CD4-positive, alpha-beta T cell treated with Interleukin-15 for 1 hour (primary cell): ENCODE results near the gene STK17B.

Experiments used
- DNase-seq: peaks from one replicate; pipeline ENCODE4 v3.0.0-alpha.2; 2020

The STK17B gene

DNA sequence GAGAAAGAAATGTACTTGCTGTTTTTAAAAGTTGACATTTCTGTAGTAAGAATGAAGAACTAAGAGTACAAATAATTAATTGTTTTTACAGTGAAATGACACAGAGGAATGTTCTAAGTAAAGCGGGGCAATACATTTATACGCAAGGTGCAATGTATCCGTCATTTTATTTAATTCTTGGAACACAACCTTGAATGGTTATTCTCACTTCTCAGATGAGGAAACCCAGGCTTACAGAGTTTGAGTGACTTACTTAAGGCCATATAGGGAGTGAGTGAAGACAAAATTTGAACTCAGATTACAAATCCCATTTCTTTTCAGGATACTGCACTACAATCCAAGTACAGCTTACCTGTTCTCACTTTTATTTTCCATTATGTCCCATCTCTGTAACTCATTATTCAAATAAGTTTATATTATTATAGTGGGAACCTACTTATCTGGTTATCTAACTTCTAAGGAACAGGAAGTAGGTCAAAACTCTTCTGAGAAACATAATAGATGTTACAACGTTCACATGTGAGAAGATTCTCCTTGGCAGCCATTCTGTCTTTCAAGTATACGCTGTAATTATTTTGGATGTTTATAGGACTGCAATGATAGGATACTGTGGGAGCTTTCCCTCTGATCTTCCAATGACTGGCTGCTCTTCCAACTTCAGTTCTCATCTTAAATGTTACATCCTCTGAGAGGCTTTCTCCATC lies 12.3 kb upstream of the STK17B start:
- DNase-seq, result no peak

DNA sequence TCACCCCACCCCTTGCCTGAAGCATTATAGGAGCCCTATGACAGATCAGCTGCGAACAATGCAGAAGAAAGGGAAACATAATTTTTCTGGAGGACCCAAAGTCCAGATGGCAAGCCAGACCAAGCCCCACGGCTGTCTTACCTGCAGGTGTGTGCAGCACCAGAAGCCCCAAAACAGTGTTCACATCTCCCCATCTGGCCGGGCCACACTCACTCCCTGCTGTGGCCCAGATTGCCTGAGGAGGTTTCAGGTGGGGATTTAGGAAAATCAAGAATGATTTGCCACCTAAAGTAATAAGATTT lies 11.7 kb upstream of the STK17B start:
- no peak for DNase-seq

DNA sequence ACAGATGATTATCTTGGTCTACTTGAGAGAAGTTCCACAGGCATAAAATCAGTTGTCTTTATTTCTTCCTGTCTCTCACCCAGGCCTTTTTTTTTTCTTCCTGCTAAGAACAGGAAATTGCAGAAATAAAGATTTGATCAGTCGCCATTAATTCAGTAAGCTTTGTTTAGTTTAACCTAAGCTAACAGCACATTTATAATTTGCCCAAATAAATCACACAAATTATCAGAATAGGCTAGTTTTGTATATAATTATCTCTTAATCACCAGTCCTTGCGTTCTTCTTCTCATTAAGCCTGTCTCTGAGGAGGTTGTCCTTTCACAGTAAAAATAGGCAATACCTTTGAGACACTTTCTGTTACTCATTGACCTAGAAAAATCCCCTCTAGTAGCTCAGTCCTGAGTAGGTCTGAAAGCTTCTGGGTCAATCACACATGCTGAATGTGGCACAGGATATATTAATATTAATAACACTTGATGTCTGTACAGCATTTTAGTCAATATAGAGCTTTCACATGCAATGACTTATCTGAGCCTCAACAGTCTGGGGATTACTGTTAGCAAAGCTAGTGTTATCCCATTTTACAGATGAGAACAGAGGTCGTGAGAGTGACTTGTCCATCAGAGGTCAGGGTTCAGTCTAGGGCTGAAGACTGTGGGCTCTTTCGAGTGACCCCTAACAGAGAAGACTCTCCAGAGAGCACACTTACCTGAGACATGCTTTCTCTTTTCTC lies 11.2 kb upstream of the STK17B start:
- DNase-seq, result no peak

DNA sequence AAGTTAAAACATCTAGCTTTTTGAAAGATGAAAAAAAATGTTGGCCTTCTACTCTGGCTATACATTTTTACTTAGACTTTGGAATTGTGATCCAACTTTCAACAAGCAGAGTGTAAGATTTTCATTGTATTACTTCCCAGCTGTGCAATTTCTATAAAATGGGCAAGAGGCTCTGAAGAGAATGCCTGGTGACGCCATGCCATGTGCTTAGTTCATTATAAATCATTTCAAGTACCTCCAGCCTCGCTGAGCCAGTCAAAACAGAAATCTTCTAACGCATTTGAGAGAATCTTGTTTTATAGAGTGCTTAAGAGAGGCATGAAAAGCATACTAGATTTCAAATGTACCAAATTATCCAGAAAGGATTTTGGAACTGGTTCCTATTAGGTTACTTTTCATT lies 10.1 kb upstream of the STK17B start:
- no peak for DNase-seq

DNA sequence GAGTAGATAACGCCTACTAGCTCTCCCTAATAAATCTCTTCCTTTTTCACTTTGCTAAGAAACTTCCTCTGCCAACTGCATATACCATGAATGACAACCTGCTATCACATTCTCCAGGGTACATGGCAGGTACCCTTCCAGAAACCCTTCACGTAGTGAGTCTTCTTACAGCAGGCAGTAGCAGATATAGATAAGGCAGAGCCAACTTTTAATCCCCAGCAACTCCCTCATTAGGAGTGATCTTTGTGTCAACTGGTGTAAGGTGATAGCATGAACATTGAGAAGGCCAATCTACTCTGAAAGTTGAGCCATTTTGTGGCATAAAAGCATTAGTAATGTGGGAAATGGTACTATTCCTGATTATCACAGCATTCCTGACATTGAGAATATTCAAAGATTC lies 5.7 kb upstream of the STK17B start:
- no peak for DNase-seq

DNA sequence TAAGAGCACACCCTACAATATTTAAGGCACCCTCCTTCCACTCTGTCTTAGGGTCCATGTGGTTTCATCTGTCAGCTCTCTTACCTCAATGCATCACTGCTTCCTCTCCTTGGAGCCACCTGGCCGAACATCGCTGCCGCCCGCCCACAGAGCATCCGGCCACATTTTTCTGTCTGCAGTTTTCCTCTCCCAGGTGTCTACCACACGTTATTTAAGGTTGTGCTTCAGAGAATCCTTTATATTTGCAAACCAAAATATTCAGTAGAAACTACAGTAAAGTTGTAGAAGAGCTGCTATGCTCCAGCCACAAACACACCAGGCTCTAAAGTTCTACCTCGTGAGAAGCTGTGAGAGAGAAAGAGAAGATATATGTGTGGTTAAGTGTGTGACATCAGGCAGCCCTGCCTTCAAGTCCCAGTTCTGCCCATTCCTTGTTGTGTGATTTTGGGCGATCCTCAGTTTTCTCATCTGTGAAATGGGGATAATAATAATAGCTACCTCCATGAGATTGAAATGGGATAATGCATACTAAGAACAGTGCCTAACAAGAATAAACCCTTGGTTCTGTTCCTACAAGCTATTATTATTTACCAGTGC lies 4.9 kb upstream of the STK17B start:
- DNase-seq, result peak; percentile 96

DNA sequence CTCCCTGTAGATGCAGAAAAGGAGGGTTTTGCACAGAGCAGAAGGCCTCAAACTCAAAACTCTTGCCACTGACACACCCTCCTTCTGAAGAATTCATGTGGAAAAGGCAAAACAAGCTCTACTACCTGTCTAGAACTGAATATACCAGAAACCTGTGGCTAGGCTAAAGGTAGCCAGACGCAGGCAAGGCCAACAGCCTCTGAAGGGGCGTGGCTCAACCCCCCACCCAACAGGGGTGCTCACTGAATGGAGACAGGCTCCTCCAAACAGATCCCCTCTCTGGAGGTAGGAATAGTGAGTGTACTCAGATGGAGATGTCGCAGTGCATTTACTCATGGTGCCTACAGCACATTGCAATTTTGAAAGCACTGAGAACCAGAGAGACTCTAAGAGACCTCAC lies 3.0 kb upstream of the STK17B start:
- DNase-seq, result peak; percentile 51

DNA sequence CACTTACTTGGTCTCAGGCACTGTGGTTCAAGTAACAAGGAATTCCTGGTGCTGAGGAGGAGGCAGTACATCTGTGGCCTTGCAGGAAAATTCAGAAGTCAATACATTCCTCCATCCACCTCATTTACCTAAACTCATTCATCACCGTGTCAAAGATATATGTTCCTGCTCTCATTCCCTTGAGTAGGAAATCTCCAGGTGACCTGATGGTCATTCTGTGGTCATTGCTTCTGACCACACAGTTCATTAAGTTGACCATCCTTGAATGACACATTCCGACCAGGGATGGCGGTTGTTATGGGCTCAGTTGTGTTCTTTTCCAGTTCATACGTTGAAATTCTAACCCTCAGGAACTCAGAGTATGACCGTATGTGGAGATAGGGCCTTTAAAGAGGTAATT lies 2.1 kb upstream of the STK17B start:
- DNase-seq, result no peak

DNA sequence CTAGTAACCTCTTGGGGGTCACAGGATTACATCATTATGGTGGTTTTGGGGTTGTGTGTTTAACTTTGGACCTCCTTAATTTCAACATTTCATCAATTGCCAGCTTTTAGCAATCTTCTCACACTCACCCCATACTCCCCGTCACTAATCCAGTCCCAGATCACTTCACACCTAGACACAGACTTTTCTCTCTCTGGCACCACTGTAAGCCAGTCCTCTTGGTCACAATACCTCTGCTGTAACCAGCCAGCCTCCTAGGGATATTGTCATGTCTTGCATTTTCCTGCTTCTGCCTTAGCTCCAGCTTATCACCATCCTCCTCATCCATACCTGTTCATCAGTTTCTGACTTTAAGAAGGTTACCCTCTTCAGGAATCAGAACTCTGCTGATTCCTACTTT lies 1.6 kb upstream of the STK17B start:
- no peak for DNase-seq

DNA sequence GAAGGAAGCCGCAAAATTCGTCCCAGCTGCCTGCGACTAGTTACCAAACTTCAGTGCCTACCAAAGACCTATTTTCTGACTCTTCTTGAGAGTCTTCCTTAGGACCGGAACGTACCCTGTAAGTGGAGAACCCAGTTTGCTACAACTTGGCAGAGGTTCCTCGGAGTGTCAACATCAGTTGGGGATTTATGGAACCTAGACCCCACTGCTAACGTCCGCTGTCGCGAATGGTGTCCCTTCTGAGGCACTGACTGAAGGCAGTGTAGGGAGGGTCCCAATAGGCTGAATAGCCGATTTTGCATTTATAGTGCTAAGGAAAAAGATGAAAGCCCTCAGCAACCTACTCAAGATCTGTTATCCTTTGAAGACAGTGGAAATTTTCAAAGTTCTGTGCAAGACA lies 568 bp upstream of the STK17B start:
- no peak for DNase-seq

DNA sequence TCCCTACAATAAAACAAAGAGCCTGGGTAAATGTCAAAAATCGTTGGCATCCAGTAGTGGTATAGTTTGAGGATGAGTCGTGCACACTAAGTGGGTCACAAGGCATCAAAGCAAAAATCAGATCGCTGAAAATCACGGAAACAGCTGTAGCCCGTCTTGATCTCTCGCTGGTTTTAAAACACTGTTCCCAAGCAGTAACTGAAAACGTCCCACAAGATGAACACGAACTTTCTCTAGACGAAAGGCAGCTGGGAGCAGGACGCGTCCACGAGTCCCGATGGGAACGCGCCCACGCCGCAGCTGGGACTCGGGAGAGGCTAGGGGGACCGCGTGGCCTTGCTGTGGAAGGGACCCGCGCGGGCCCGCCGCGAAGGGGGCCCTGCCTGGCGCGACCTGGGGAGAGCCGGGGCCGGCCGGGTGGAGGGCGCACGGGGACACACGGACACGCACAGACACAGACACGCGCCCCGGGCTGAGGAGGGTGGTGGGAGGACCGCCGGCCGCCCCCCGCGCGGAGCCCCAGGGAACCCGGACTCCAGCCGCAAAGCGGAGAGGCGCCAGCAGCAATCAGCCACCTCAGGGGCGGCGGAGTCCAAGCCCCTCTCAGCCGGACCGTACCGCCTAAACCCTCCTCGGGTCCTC lies 651 bp downstream of the STK17B start:
- DNase-seq, result peak; percentile 39

DNA sequence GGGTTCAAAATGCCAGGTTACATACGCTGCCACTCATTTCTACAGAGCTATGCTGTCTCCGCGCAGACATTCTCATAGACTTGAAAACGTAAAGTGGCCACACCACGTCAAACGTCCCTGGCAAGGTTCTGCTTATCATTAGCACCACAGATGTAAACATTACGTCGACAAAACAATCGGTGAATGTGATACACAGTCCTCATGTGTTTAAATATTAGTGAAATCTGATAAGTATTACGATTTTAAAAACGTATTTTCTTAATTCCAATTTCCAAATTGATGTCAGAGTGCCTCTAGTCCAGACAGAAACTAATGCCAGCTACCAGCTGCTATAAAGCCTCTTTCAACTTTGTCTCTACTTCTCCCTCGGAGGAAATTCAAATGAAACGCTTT lies 1.2 kb downstream of the STK17B start:
- peak; percentile 75 for DNase-seq

DNA sequence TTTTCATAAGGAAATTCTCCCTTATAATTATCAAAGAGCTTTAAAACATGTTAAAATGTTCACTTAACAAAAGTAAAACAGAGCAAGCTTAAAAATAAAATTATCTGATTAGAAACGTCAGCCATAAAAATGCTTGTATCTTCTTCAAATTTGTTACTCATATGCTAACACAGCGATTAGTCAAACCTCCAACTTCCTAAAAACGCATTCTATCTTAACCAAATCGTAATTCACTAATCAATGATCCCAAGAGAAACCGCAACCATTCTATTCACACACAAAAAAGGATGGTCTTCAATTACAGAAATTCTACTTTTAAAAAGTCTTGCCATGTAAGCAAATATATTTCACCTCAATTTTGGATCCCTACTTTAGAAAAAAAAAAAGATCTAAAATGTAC lies 1.9 kb downstream of the STK17B start:
- DNase-seq, result no peak

DNA sequence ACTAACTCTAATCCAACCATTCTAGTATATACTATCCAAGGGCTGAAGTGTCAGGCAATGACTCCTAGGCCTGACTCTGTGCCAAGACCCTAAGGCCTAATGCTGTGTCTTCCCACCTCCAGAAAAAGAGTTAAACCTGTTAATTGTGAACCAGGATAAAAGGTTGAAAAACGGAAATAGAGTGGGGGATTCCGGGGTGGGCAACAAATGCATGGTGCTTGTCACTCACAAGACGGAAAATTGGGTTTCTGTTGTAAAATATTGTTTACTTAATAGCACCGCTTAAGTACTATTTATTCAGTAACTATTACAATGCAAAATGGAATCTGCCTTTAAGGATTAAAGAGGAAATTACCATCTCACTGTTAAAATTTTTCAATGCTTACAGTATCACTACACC lies 3.2 kb downstream of the STK17B start:
- DNase-seq, result no peak

DNA sequence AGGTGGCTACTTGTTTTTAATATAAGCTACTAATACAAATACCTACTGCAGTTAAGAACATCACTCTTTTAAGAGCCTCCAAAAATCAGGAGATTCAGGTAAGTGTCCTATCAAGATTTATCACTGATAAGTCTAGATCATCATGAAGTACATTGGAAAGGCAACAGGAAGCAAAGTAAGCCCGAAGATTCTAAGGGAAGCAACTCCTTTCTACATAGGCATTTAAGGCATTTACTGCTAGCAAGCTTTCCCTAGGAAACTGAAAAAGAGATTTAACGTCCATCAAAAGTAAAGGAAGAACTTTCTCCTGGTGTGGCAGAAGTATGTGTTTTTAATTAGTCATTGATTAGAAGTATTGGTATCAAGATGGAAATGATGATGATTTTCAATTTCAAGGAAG lies 3.7 kb downstream of the STK17B start:
- DNase-seq, result no peak

DNA sequence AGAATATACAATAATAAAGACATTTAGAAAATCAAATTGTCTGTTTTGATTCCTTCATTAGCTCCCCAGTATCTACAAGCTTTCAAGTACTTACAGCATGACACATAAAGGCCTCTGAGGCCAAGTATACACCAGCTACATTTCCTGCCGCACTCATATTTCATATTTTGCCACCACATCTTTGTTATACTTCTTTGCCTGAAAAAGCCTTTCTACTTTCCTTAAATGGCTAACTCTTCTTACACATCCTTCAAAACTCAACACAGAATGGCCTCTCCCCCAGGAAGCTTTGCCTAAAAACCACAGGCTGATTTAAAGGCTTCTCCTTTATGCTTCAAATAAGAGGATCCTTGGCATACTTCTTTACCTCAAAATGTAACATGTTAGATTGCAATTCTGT lies 4.5 kb downstream of the STK17B start:
- peak; percentile 41 for DNase-seq

DNA sequence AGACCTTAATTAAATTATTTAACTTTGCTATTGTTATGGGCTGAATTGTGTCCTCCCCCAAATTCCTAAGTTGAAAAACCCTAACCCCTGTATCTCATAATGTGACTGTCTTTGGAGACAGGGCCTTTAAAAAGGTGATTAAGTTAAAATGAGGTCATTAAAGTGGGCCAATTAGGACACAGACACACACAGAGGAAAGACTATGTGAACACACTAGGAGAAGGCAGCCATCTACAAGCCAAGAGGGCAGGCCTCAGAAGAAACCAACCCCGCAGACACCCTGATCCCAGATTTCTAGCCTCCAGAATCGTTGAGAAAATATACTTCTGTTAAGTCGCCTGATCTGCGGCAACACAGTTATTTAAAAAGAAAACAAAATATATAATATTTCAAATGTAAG lies 6.4 kb downstream of the STK17B start:
- DNase-seq, result no peak

DNA sequence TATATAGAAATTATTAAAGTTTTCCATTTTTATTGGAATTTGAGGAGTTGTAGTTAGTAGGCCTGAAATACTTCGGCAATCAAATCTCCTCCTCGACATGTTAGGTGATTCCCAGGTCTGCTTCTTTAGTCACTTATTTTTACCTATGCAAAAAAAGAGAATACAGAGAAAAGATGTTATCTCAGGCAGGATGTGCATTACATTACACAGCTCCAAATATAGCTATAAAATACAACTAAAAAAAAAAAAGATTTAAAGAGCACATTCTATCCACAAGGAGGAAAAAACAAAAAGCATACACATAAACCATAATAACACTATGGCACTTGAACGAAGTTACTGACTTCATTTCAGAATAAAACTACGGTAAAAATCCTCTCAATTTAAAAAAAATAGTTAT lies 8.1 kb downstream of the STK17B start:
- no peak for DNase-seq

DNA sequence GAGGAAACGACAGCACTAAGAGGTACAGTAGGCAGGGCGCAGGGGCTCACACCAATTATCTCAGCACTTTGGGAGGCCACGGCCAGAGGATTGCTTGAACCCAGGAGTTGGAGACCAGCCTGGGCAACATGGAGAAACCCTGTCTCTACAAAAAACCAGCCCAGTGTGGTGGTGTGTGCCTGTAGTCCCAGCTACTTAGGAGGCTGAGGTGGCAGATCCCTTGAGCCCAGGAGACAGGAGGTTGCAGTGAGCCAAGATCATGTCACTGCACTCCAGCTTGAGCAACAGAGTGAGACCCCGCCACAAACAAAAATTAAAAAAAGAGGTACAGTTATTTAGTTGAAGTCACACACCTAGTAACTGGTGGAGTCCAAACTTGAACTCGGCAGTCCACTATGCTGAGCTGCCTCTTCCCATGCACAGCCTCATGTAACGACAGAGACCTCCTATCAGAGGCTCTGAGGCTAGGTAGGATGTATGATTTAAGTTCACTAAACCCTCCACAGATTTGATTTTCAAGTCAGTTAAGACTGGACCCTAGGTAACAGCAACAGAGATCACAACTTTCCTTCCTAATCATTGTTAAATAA lies 8.7 kb downstream of the STK17B start:
- no peak for DNase-seq

DNA sequence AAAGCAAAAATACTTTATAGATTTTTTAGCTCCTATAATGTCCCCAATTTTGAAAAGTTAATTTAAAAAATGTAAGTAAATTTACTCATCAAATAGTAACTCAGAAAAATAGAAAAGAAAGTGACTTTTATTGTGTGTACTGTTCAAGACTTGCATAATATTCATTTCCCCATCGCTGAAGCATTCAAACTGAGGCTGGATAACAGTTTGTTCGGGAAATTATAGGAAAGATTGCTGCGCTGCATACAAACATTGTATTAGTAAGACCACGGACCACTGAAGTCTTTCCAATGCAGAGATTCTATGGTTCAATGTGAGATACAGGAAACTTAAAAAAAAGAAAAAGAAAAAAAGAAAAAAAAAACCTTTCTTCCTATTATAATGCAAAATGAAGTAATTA lies 10.4 kb downstream of the STK17B start:
- no peak for DNase-seq

DNA sequence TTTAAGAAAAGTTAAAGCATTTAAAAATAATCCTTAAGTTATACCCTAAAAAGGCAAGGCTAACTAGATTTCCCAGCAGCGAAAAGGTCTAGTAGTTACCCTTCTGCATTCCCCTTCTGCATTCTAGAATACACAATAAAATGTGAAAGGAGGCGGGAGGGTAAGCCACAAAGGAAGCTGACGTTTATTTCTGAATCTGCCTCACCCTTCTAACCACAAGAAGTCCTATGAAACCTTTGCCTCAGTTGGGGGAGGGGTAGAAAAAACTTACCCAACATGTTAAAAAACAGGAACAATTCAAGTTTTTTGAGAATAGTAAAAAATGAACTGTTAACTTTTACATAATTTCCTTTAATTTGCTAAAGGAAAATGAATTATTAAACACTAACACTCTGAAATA lies 11.3 kb downstream of the STK17B start:
- DNase-seq, result peak; percentile 81

DNA sequence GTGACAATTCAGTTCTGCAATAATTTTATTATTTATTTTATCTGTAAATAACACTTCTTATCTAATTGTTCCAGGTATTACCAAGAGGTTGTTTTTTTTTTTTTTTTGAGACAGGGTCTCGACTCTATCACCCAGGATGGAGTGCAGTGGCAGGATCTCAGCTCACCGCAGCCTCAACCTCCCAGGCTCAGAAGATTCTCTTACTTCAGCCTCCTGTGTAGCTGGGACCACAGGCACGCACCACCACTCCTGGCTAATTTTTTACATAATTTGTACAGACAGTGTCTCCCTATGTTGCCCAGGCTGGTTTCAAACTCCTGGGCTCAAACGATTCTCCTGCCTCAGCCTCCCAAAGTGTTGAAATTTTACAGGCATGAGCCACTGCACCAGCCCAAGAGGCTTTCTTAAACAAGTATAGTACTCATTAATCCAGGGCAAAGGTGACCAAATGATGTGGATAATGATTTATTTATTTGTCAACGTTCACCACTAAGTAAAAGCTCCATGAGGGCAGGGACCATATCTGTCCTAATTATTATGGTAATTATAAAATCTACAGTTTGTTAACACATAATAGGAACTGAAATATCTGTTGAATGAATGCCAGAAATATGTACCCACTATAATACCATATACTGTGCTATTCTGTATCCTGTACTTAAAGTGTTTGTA lies 12.0 kb downstream of the STK17B start:
- DNase-seq, result peak; percentile 53

DNA sequence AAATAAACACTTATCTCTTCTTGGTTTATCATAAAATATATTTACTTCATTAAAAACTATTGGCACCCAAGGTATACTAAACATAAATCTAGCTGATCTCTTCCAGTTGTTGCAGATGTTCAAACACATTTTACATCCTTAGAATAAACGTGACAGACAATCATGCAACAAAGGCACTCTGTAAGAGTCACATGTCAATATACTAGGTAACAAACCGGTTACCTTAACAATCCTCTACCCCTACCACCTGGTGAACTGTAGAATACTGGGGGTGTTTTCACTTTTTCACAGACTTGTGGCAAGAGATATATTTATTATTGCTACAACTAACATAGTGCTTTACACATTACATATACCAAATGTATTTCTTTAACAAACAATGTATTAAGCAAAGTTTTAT lies 15.8 kb downstream of the STK17B start:
- no peak for DNase-seq
